VCaP (cell line): Measurements from ENCODE around the gene PRKACB.
"Not testable (repeated sequence)": the region's sequence is repeated elsewhere in the genome, so short reads cannot be mapped to it uniquely, and the experiment has no call there.

Experiments used
- H3K27ac ChIP-seq: fragments of 450-650 bp; 2 replicates; pipeline ENCODE4 v1.5.1; 2017
- TF ChIP-seq, protein P1 (sequence below): fragments of 450-650 bp; conservative IDR thresholded peaks from 2 replicates; pipeline ENCODE4 v1.5.1; 2017; ENCODE audit warnings: mild to moderate bottlenecking, moderate library complexity

The PRKACB gene

DNA sequence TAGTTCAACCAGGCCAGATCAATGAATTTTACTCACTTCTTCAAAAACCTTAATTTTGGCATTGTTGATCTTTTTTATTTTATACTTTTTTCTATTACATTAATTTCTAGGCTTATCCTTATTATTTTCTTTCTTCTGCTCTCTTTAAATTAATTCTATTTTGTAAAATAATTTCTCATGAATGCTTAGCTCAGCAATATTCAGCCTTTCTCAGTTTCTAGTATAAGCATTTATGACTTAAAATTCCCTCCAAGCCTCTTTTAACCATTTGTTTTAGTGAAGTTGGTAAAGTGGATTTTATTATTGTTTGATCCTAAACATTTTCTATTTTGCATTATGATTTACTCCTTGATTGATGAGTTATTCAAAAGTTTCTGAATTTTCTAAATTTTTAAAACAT is 136.8 kb downstream of the PRKACB start:
- TF ChIP-seq, protein P1, sequence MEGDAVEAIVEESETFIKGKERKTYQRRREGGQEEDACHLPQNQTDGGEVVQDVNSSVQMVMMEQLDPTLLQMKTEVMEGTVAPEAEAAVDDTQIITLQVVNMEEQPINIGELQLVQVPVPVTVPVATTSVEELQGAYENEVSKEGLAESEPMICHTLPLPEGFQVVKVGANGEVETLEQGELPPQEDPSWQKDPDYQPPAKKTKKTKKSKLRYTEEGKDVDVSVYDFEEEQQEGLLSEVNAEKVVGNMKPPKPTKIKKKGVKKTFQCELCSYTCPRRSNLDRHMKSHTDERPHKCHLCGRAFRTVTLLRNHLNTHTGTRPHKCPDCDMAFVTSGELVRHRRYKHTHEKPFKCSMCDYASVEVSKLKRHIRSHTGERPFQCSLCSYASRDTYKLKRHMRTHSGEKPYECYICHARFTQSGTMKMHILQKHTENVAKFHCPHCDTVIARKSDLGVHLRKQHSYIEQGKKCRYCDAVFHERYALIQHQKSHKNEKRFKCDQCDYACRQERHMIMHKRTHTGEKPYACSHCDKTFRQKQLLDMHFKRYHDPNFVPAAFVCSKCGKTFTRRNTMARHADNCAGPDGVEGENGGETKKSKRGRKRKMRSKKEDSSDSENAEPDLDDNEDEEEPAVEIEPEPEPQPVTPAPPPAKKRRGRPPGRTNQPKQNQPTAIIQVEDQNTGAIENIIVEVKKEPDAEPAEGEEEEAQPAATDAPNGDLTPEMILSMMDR: no peak
- no peak overlapping the region for H3K27ac ChIP-seq

DNA sequence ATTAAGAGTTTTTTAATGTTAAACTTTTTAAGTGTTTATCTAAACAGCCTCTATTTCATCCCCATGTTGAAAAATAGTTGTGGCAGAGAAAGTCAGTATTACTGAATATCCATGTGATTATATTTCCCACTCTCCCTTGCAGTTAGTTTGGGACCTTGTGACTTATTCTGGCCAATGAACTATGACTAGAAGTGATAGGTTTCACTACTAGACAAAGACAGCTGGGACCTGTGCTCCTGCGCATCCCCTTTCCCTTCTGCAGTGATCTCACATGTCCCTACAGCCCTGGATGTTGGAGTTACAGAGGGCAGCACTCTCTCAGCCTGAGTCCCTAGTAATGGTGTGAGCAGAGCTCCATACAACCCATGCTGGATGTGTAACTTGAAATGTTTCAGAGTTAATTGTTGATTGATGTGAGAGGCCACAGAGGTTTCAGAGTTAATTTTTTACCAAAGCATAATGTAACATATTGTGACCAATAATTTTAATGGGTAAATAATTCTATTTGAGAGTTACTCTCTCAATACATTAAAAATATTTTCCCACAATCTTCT is 138.8 kb downstream of the PRKACB start:
- H3K27ac ChIP-seq: no peak overlapping the region
- TF ChIP-seq, protein P1: no peak

- TF ChIP-seq, protein P1: no peak
- H3K27ac ChIP-seq: no peak overlapping the region
Observed at GRCh38 chr1:84283381-84283780, 139.3 kb downstream of the PRKACB start.

DNA sequence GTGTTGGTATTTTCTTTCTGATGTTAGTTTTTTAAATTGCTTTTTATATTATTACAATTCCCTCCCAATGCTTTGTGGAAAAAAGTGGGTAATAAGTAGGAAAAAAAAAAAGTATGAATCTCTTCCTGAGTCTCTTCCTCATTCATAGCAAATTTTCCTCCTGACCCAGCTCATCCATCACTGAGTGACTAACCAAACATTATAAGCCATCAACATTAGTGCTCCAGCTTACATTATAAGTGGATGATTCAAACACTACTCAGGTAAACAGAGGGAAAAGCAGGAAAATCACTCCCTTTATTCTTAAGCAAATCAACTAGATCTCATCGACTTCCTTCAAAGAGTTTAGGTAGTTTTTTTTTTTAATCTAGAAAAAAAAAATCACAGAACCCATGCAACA is 142.0 kb downstream of the PRKACB start:
- TF ChIP-seq, protein P1: no peak
- no peak overlapping the region for H3K27ac ChIP-seq

GRCh38 chr1:84287389-84287788 is 143.3 kb downstream of the PRKACB start:
- H3K27ac ChIP-seq: not testable (repeated sequence)
